Trophoblast cell (in vitro differentiated cells and primary cell): Measurements from ENCODE around the gene MAPK4.

Source experiments
- DNase-seq, 2 donors: peaks; one replicate each; pipeline ENCODE4 v3.0.0-alpha.2; 2016
- H2AFZ ChIP-seq: 2 replicates; pipeline ENCODE4 v1.6.1; 2013; ENCODE audit warnings: low read length, moderate library complexity, mild to moderate bottlenecking; ENCODE audit not compliant: insufficient read depth, poor library complexity
- H2AK5ac ChIP-seq: 2 replicates; pipeline ENCODE4 v1.6.1; 2013; ENCODE audit warnings: mild to moderate bottlenecking, low read length
- H2BK120ac ChIP-seq: 2 replicates; pipeline ENCODE4 v1.6.1; 2013; ENCODE audit warnings: low read length, mild to moderate bottlenecking, moderate library complexity; ENCODE audit not compliant: insufficient read depth, poor library complexity
- H2BK12ac ChIP-seq: 2 replicates; pipeline ENCODE4 v1.6.1; 2013; ENCODE audit warnings: mild to moderate bottlenecking, low read length, moderate library complexity
- H2BK5ac ChIP-seq: 2 replicates; pipeline ENCODE4 v1.6.1; 2013; ENCODE audit warnings: low read length, low read depth, moderate library complexity, mild to moderate bottlenecking; ENCODE audit not compliant: poor library complexity
- H3K14ac ChIP-seq: 2 replicates; pipeline ENCODE4 v1.6.1; 2013; ENCODE audit warnings: mild to moderate bottlenecking, low read length
- H3K18ac ChIP-seq: 2 replicates; pipeline ENCODE4 v1.6.1; 2013; ENCODE audit warnings: mild to moderate bottlenecking, low read length
- H3K23ac ChIP-seq: 2 replicates; pipeline ENCODE4 v1.6.1; 2013; ENCODE audit warnings: low read length
- H3K27ac ChIP-seq: 2 replicates; pipeline ENCODE4 v1.5.1; 2013; ENCODE audit warnings: low read depth, mild to moderate bottlenecking, inconsistent platforms, low read length, moderate library complexity
- H3K27me3 ChIP-seq: 2 replicates; pipeline ENCODE4 v1.6.1; 2013; ENCODE audit warnings: inconsistent platforms, mild to moderate bottlenecking, low read length, moderate library complexity; ENCODE audit not compliant: insufficient read depth
- H3K36me3 ChIP-seq, 2 experiments: 1 replicate in 1 of 2; 2 replicates in 1 of 2; pipeline ENCODE4 v1.6.1; 2013; ENCODE audit warnings: low read length in 2 of 2, mild to moderate bottlenecking in 2 of 2, moderate library complexity in 1 of 2; ENCODE audit not compliant: insufficient read depth in 2 of 2, control insufficient read depth in 1 of 2
- H3K4ac ChIP-seq: 2 replicates; pipeline ENCODE4 v1.6.1; 2013; ENCODE audit warnings: low read depth, mild to moderate bottlenecking, low read length, moderate library complexity
- H3K4me1 ChIP-seq, 2 experiments: 1 replicate in 1 of 2; 2 replicates in 1 of 2; pipeline ENCODE4 v1.6.1; 2013; ENCODE audit warnings: low read length in 2 of 2, mild to moderate bottlenecking in 2 of 2, moderate library complexity in 1 of 2; ENCODE audit not compliant: insufficient read depth in 2 of 2, control insufficient read depth in 1 of 2
- H3K4me2 ChIP-seq: 2 replicates; pipeline ENCODE4 v1.6.1; 2013; ENCODE audit warnings: inconsistent platforms, mild to moderate bottlenecking, low read length, moderate library complexity
- H3K4me3 ChIP-seq: 2 replicates; pipeline ENCODE4 v1.5.1; 2013; ENCODE audit warnings: mild to moderate bottlenecking, low read depth, low read length, inconsistent platforms
- H3K79me1 ChIP-seq: one replicate; pipeline ENCODE4 v1.6.1; 2013; ENCODE audit warnings: low read length
- H3K79me2 ChIP-seq: 2 replicates; pipeline ENCODE4 v1.6.1; 2013; ENCODE audit warnings: low read length, mild to moderate bottlenecking; ENCODE audit not compliant: control insufficient read depth, insufficient read depth, poor library complexity
- H3K9ac ChIP-seq: 2 replicates; pipeline ENCODE4 v1.6.1; 2013; ENCODE audit warnings: mild to moderate bottlenecking, low read length
- H3K9me3 ChIP-seq: 2 replicates; pipeline ENCODE4 v1.6.1; 2013; ENCODE audit warnings: low read depth, mild to moderate bottlenecking, control low read depth, inconsistent platforms, low read length; ENCODE audit not compliant: insufficient read depth
- H4K12ac ChIP-seq: 2 replicates; pipeline ENCODE4 v1.6.1; 2013; ENCODE audit warnings: low read depth, mild to moderate bottlenecking, low read length, moderate library complexity
- H4K8ac ChIP-seq: 2 replicates; pipeline ENCODE4 v1.6.1; 2013; ENCODE audit warnings: low read depth, mild to moderate bottlenecking, low read length, moderate library complexity
- H4K91ac ChIP-seq: one replicate; pipeline ENCODE4 v1.6.1; 2013; ENCODE audit warnings: low read depth, mild to moderate bottlenecking, low read length, moderate library complexity
- WGBS: extraction: QIAGEN DNeasy Blood & Tissue Kit; methylation state at CpG from one replicate; pipeline ENCODE4 v1.1.7; 2013; ENCODE audit warnings: missing lambda C conversion rate; ENCODE audit not compliant: insufficient read length, insufficient coverage; ENCODE audit errors: extremely low coverage; 5-methylcytosine and 5-hydroxymethylcytosine counted together

MAPK4 gene

DNA sequence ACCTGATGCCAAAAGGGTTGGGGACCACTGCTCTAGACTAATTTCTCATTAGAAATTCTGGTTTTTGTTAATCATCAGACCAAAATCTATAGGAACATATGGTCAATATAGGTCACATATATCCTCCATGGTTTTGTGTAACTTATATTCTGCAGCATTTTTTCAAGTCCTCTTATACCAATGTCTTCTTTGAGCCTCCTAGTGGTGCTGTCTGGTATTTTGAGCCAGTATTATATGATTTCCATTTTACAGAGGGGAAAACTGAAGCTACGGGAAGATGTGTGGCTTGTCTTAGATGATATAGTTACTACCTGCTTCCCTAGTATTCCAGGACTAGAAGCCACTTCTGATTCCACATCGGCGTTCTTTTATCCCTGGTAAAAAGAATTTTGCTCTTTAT, 13.8 kb downstream of the MAPK4 start:
- Histone ChIP-seq H2BK120ac (no peak overlapping the region), H3K9ac (no peak overlapping the region), H4K12ac (no peak overlapping the region), H2AK5ac (no peak overlapping the region), H3K4me2 (no peak overlapping the region), H4K8ac (no peak overlapping the region), H3K14ac (no peak overlapping the region), H2AFZ (no peak overlapping the region), H2BK5ac (no peak overlapping the region), H3K4me3 (no peak overlapping the region), H3K27me3 (no peaks in the 10 kb centered on the region), H3K23ac (no peak overlapping the region), H3K79me2 (no peaks in the 10 kb centered on the region), H3K36me3 (no peaks in the 10 kb centered on the region), H3K18ac (no peak overlapping the region), H2BK12ac (no peak overlapping the region), H3K79me1 (no peaks in the 10 kb centered on the region), H4K91ac (no peak overlapping the region), H3K27ac (no peak overlapping the region), H3K9me3 (no peaks in the 10 kb centered on the region), H3K4ac (no peak overlapping the region), H3K4me1 (peaks cover 0 to 2% of the 10 kb centered on the region in 2 experiments)
- DNase-seq = peak in 1 of 2 donors; percentile 45
- WGBS = no CpG with 5 or more reads among the region's 3 CpGs

- H3K4me3 ChIP-seq = no peak overlapping the region
- peaks cover 1% of the 10 kb centered on the region for H3K9me3 ChIP-seq
- H3K9ac ChIP-seq = no peak overlapping the region
- no peak overlapping the region for H2BK120ac ChIP-seq
- H4K12ac ChIP-seq = no peak overlapping the region
- no peak for DNase-seq
- H4K8ac ChIP-seq = no peak overlapping the region
- H3K18ac ChIP-seq = no peak overlapping the region
- H2AFZ ChIP-seq = no peak overlapping the region
- no peak overlapping the region for H3K27ac ChIP-seq
- H2BK5ac ChIP-seq = no peak overlapping the region
- no peaks in the 10 kb centered on the region for H3K27me3 ChIP-seq
- no CpG with 5 or more reads among the region's 6 CpGs for WGBS
- no peak overlapping the region for H2AK5ac ChIP-seq
- no peak overlapping the region for H3K14ac ChIP-seq
- H4K91ac ChIP-seq = no peak overlapping the region
- H3K79me1 ChIP-seq = no peaks in the 10 kb centered on the region
- H3K36me3 ChIP-seq = no peaks in the 10 kb centered on the region
- H3K79me2 ChIP-seq = no peaks in the 10 kb centered on the region
- no peak overlapping the region for H3K4me2 ChIP-seq
- H2BK12ac ChIP-seq = no peak overlapping the region
- no peak overlapping the region for H3K4ac ChIP-seq
- no peak overlapping the region for H3K23ac ChIP-seq
- H3K4me1 ChIP-seq = peaks cover 3 to 5% of the 10 kb centered on the region in 2 experiments
Observed at GRCh38 chr18:50578030-50578429, 18.1 kb downstream of the MAPK4 start.

- Histone ChIP-seq H3K23ac (no peak overlapping the region), H3K9ac (no peak overlapping the region), H3K36me3 (no peaks in the 10 kb centered on the region), H3K4me2 (no peak overlapping the region), H3K4me1 (peaks cover 3 to 5% of the 10 kb centered on the region in 2 experiments), H3K79me1 (no peaks in the 10 kb centered on the region), H3K79me2 (no peaks in the 10 kb centered on the region), H4K91ac (no peak overlapping the region), H3K14ac (no peak overlapping the region), H3K27me3 (no peaks in the 10 kb centered on the region), H2BK5ac (no peak overlapping the region), H2AK5ac (no peak overlapping the region), H3K18ac (no peak overlapping the region), H3K4me3 (no peak overlapping the region), H4K8ac (no peak overlapping the region), H3K27ac (no peak overlapping the region), H4K12ac (no peak overlapping the region), H3K9me3 (peaks cover 1% of the 10 kb centered on the region), H2BK120ac (no peak overlapping the region), H2AFZ (no peak overlapping the region), H2BK12ac (no peak overlapping the region), H3K4ac (no peak overlapping the region)
- WGBS = no CpG with 5 or more reads among the region's 3 CpGs
- peak; percentile 56 to 70 for DNase-seq
Observed at GRCh38 chr18:50578651-50579050, 18.8 kb downstream of the MAPK4 start.

GRCh38 chr18:50579061-50579774, 19.3 kb downstream of the MAPK4 start:
- H4K91ac ChIP-seq = no peak overlapping the region
- no peak overlapping the region for H2AFZ ChIP-seq
- no peak overlapping the region for H2BK5ac ChIP-seq
- no peak overlapping the region for H3K14ac ChIP-seq
- H3K9ac ChIP-seq = no peak overlapping the region
- H3K79me1 ChIP-seq = no peaks in the 10 kb centered on the region
- no peak for DNase-seq
- no peak overlapping the region for H3K18ac ChIP-seq
- no peaks in the 10 kb centered on the region for H3K27me3 ChIP-seq
- no peak overlapping the region for H4K8ac ChIP-seq
- no peak overlapping the region for H3K4ac ChIP-seq
- H2BK12ac ChIP-seq = no peak overlapping the region
- H3K9me3 ChIP-seq = peaks cover 1% of the 10 kb centered on the region
- H3K4me3 ChIP-seq = no peak overlapping the region
- H3K36me3 ChIP-seq = no peaks in the 10 kb centered on the region
- no peaks in the 10 kb centered on the region for H3K79me2 ChIP-seq
- no peak overlapping the region for H2AK5ac ChIP-seq
- H3K4me2 ChIP-seq = no peak overlapping the region
- no peak overlapping the region for H4K12ac ChIP-seq
- H3K27ac ChIP-seq = no peak overlapping the region
- no peak overlapping the region for H2BK120ac ChIP-seq
- no peak overlapping the region for H3K23ac ChIP-seq
- peaks cover 3 to 5% of the 10 kb centered on the region in 2 experiments for H3K4me1 ChIP-seq
- WGBS = no CpG with 5 or more reads among the region's 3 CpGs
